Activated naive CD4-positive, alpha-beta T cell treated with anti-CD3 and anti-CD28 coated beads, Interleukin-2, amount 50 U/mL, for 24 hours (primary cell): Measurements from ENCODE around the gene FHIT.
A peak's percentile ranks its signal among the peaks of the same experiment; 100 is the strongest.

Source experiments
- H3K27ac Mint-ChIP-seq: one replicate; pipeline ENCODE4 v1.8.0; 2021; ENCODE audit warnings: mild to moderate bottlenecking, mixed read lengths
- H3K27me3 Mint-ChIP-seq: one replicate; pipeline ENCODE4 v1.8.0; 2021; ENCODE audit warnings: mixed read lengths
- H3K36me3 Mint-ChIP-seq: one replicate; pipeline ENCODE4 v1.8.0; 2021; ENCODE audit warnings: mixed read lengths
- H3K4me1 Mint-ChIP-seq: one replicate; pipeline ENCODE4 v1.8.0; 2021; ENCODE audit warnings: mixed read lengths
- H3K4me3 Mint-ChIP-seq: one replicate; pipeline ENCODE4 v1.8.0; 2021; ENCODE audit warnings: mild to moderate bottlenecking, mixed read lengths
- H3K9me3 Mint-ChIP-seq: one replicate; pipeline ENCODE4 v1.8.0; 2021; ENCODE audit warnings: mixed read lengths

FHIT gene

GRCh38 chr3:59791774-59792308, 1459.4 kb downstream of the FHIT start:
- H3K9me3 Mint-ChIP-seq: no peaks in the 10 kb centered on the region
- peaks cover 77% of the 10 kb centered on the region for H3K4me1 Mint-ChIP-seq
- H3K36me3 Mint-ChIP-seq: peaks cover 29% of the 10 kb centered on the region

GRCh38 chr3:59790241-59790640, 1461.0 kb downstream of the FHIT start:
- Mint-ChIP-seq H3K27me3 (no peaks in the 10 kb centered on the region), H3K36me3 (peaks cover 33% of the 10 kb centered on the region), H3K4me3 (no peak overlapping the region), H3K9me3 (no peaks in the 10 kb centered on the region), H3K4me1 (peaks cover 76% of the 10 kb centered on the region), H3K27ac (no peak overlapping the region)

More at GRCh38 chr3:59791774-59792308, 1459.4 kb downstream of the FHIT start:
- no peaks in the 10 kb centered on the region for H3K27me3 Mint-ChIP-seq
- peak overlapping the region; percentile 41 for H3K27ac Mint-ChIP-seq
- no peak overlapping the region for H3K4me3 Mint-ChIP-seq

GRCh38 chr3:59788801-59789200, 1462.5 kb downstream of the FHIT start:
- H3K4me3 Mint-ChIP-seq: no peak overlapping the region
- H3K36me3 Mint-ChIP-seq: peaks cover 36% of the 10 kb centered on the region
- H3K27ac Mint-ChIP-seq: no peak overlapping the region
- no peaks in the 10 kb centered on the region for H3K9me3 Mint-ChIP-seq
- H3K4me1 Mint-ChIP-seq: peaks cover 80% of the 10 kb centered on the region
- H3K27me3 Mint-ChIP-seq: no peaks in the 10 kb centered on the region

GRCh38 chr3:59788133-59788532, 1463.1 kb downstream of the FHIT start:
- Mint-ChIP-seq H3K4me1 (peaks cover 80% of the 10 kb centered on the region), H3K4me3 (no peak overlapping the region), H3K9me3 (no peaks in the 10 kb centered on the region), H3K27me3 (no peaks in the 10 kb centered on the region), H3K27ac (no peak overlapping the region), H3K36me3 (peaks cover 40% of the 10 kb centered on the region)

GRCh38 chr3:59786374-59786773, 1464.9 kb downstream of the FHIT start:
- no peaks in the 10 kb centered on the region for H3K9me3 Mint-ChIP-seq
- H3K36me3 Mint-ChIP-seq: peaks cover 40% of the 10 kb centered on the region
- peaks cover 74% of the 10 kb centered on the region for H3K4me1 Mint-ChIP-seq
- H3K27me3 Mint-ChIP-seq: no peaks in the 10 kb centered on the region
- no peak overlapping the region for H3K27ac Mint-ChIP-seq
- H3K4me3 Mint-ChIP-seq: no peak overlapping the region

- H3K9me3 Mint-ChIP-seq: no peaks in the 10 kb centered on the region
- H3K27me3 Mint-ChIP-seq: no peaks in the 10 kb centered on the region
- H3K4me3 Mint-ChIP-seq: peak overlapping the region; percentile 54
- peak overlapping the region; percentile 35 for H3K27ac Mint-ChIP-seq
- H3K36me3 Mint-ChIP-seq: peaks cover 42% of the 10 kb centered on the region
- H3K4me1 Mint-ChIP-seq: peaks cover 66% of the 10 kb centered on the region
Measured at GRCh38 chr3:59784164-59784563, 1467.1 kb downstream of the FHIT start.

GRCh38 chr3:59783468-59783988, 1467.7 kb downstream of the FHIT start:
- H3K27ac Mint-ChIP-seq: no peak overlapping the region
- H3K4me3 Mint-ChIP-seq: peak overlapping the region; percentile 54
- H3K27me3 Mint-ChIP-seq: no peaks in the 10 kb centered on the region
- H3K36me3 Mint-ChIP-seq: peaks cover 41% of the 10 kb centered on the region
- H3K9me3 Mint-ChIP-seq: no peaks in the 10 kb centered on the region
- H3K4me1 Mint-ChIP-seq: peaks cover 67% of the 10 kb centered on the region

GRCh38 chr3:59782664-59783063, 1468.6 kb downstream of the FHIT start:
- no peaks in the 10 kb centered on the region for H3K9me3 Mint-ChIP-seq
- peaks cover 67% of the 10 kb centered on the region for H3K4me1 Mint-ChIP-seq
- peaks cover 37% of the 10 kb centered on the region for H3K36me3 Mint-ChIP-seq
- H3K27ac Mint-ChIP-seq: no peak overlapping the region
- no peak overlapping the region for H3K4me3 Mint-ChIP-seq
- no peaks in the 10 kb centered on the region for H3K27me3 Mint-ChIP-seq

- no peaks in the 10 kb centered on the region for H3K27me3 Mint-ChIP-seq
- H3K9me3 Mint-ChIP-seq: no peaks in the 10 kb centered on the region
- peaks cover 80% of the 10 kb centered on the region for H3K4me1 Mint-ChIP-seq
- no peak overlapping the region for H3K27ac Mint-ChIP-seq
- no peak overlapping the region for H3K4me3 Mint-ChIP-seq
- peaks cover 22% of the 10 kb centered on the region for H3K36me3 Mint-ChIP-seq
Measured at GRCh38 chr3:59780209-59780608, 1471.0 kb downstream of the FHIT start.

- peaks cover 79% of the 10 kb centered on the region for H3K4me1 Mint-ChIP-seq
- peaks cover 16% of the 10 kb centered on the region for H3K36me3 Mint-ChIP-seq
- no peak overlapping the region for H3K27ac Mint-ChIP-seq
- no peak overlapping the region for H3K4me3 Mint-ChIP-seq
- H3K27me3 Mint-ChIP-seq: no peaks in the 10 kb centered on the region
- no peaks in the 10 kb centered on the region for H3K9me3 Mint-ChIP-seq
Measured at GRCh38 chr3:59779260-59779659, 1472.0 kb downstream of the FHIT start.

GRCh38 chr3:59777667-59778077, 1473.6 kb downstream of the FHIT start:
- Mint-ChIP-seq H3K36me3 (peaks cover 9% of the 10 kb centered on the region), H3K4me3 (no peak overlapping the region), H3K27ac (peak overlapping the region; percentile 52), H3K27me3 (no peaks in the 10 kb centered on the region), H3K4me1 (peaks cover 82% of the 10 kb centered on the region), H3K9me3 (no peaks in the 10 kb centered on the region)

- peaks cover 84% of the 10 kb centered on the region for H3K4me1 Mint-ChIP-seq
- peaks cover 5% of the 10 kb centered on the region for H3K36me3 Mint-ChIP-seq
- no peak overlapping the region for H3K27ac Mint-ChIP-seq
- no peak overlapping the region for H3K4me3 Mint-ChIP-seq
- H3K27me3 Mint-ChIP-seq: no peaks in the 10 kb centered on the region
- H3K9me3 Mint-ChIP-seq: no peaks in the 10 kb centered on the region
Measured at GRCh38 chr3:59777066-59777465, 1474.2 kb downstream of the FHIT start.

GRCh38 chr3:59775761-59776325, 1475.4 kb downstream of the FHIT start:
- Mint-ChIP-seq H3K27ac (no peak overlapping the region), H3K9me3 (no peaks in the 10 kb centered on the region), H3K4me1 (peaks cover 88% of the 10 kb centered on the region), H3K27me3 (no peaks in the 10 kb centered on the region), H3K36me3 (peaks cover 5% of the 10 kb centered on the region), H3K4me3 (no peak overlapping the region)

- H3K4me1 Mint-ChIP-seq: peaks cover 87% of the 10 kb centered on the region
- no peaks in the 10 kb centered on the region for H3K9me3 Mint-ChIP-seq
- H3K4me3 Mint-ChIP-seq: no peak overlapping the region
- no peaks in the 10 kb centered on the region for H3K27me3 Mint-ChIP-seq
- H3K36me3 Mint-ChIP-seq: peaks cover 6% of the 10 kb centered on the region
- H3K27ac Mint-ChIP-seq: no peak overlapping the region
Measured at GRCh38 chr3:59775106-59775505, 1476.1 kb downstream of the FHIT start.

- Mint-ChIP-seq H3K36me3 (peaks cover 6% of the 10 kb centered on the region), H3K9me3 (no peaks in the 10 kb centered on the region), H3K27ac (no peak overlapping the region), H3K4me3 (no peak overlapping the region), H3K27me3 (no peaks in the 10 kb centered on the region), H3K4me1 (peaks cover 84% of the 10 kb centered on the region)
Measured at GRCh38 chr3:59774634-59775033, 1476.6 kb downstream of the FHIT start.

- peaks cover 77% of the 10 kb centered on the region for H3K4me1 Mint-ChIP-seq
- H3K36me3 Mint-ChIP-seq: peaks cover 4% of the 10 kb centered on the region
Measured at GRCh38 chr3:59774000-59774399, 1477.3 kb downstream of the FHIT start.

More at GRCh38 chr3:59774000-59774399, 1477.3 kb downstream of the FHIT start:
- Mint-ChIP-seq H3K27ac (no peak overlapping the region), H3K27me3 (no peaks in the 10 kb centered on the region), H3K9me3 (no peaks in the 10 kb centered on the region), H3K4me3 (no peak overlapping the region)
